GM12878 (cell line): ENCODE measurements around the gene MYH9. TPM values are rescaled to one million over a fixed set of nuclear protein-coding genes. Genes with fewer than 3 reads are reported as not detected.

Experiments
- ATAC-seq: fragments of 200-7000 bp; cut with Tn5 transposase; 3 replicates; pipeline ENCODE4 v1.9.1; 2020; ENCODE audit warnings: mild to moderate bottlenecking, moderate library complexity
- BruUV-seq: library from RNA; stranded (reverse); fragments of 400-500 nt; replicated peaks from 2 replicates; lab custom pipeline; 2021; lab: Mats Ljungman, UMichigan
- CTCF ChIA-PET: fragments of 300-600 bp; sonication (Branson Sonifier 250); formaldehyde crosslinking; extraction: SDS; loops from one replicate; lab custom pipeline; 2021; ENCODE audit warnings: inconsistent platforms; lab: Yijun Ruan, JAX
- POLR2A ChIA-PET: fragments of 350-600 bp; formaldehyde crosslinking; extraction: SDS; loops from one replicate; lab custom pipeline; 2021; ENCODE audit warnings: inconsistent platforms; lab: Charles Lee
- RAD21 ChIA-PET: fragments of 300-600 bp; sonication (Branson Sonifier 250); formaldehyde crosslinking; loops from one replicate; lab custom pipeline; 2023; ENCODE audit warnings: antibody characterized with exemption; ENCODE audit not compliant: unreplicated experiment; lab: Charles Lee
- SMC1A ChIA-PET: fragments of 300-600 bp; sonication (Branson Sonifier 250); formaldehyde crosslinking; loops from one replicate; lab custom pipeline; 2023; ENCODE audit not compliant: unreplicated experiment, uncharacterized antibody; lab: Charles Lee
- DNase-seq: peaks from one replicate; pipeline ENCODE4 v3.0.0-alpha.2; 2011; ENCODE audit warnings: low read depth, low spot score
- FAIRE-seq: peaks from 3 replicates; lab custom pipeline; 2011; peaks lifted over from hg19 to GRCh38; lab: Jason Lieb, UNC
- H2AFZ ChIP-seq: 2 replicates; pipeline ENCODE4 v1.6.0; 2011; ENCODE audit warnings: low read depth, low read length, control low read depth; ENCODE audit not compliant: control insufficient read depth
- H3K27ac ChIP-seq: 2 replicates; pipeline ENCODE4 v1.5.1; 2011; ENCODE audit warnings: control low read depth; ENCODE audit not compliant: control insufficient read depth, insufficient read depth
- H3K27me3 ChIP-seq, 2 experiments: replicated peaks in 1 of 2; 2 replicates each; pipeline versions ENCODE4 v1.6.0 to v1.6.1; 2011; ENCODE audit warnings: low read length in 1 of 2; ENCODE audit not compliant: control insufficient read depth in 2 of 2, insufficient read depth in 2 of 2
- H3K36me3 ChIP-seq, 2 experiments: 2 replicates each; pipeline ENCODE4 v1.5.1; 2011; ENCODE audit warnings: low read length in 1 of 2; ENCODE audit not compliant: control insufficient read depth in 2 of 2, insufficient read depth in 2 of 2
- H3K4me1 ChIP-seq: 2 replicates; pipeline ENCODE4 v1.6.1; 2011; ENCODE audit warnings: mild to moderate bottlenecking, low read length, moderate library complexity, mixed read lengths; ENCODE audit not compliant: control insufficient read depth, insufficient read depth
- H3K4me2 ChIP-seq: 2 replicates; pipeline ENCODE4 v1.6.0; 2011; ENCODE audit warnings: control low read depth; ENCODE audit not compliant: control insufficient read depth, insufficient read depth
- H3K4me3 ChIP-seq: fragments of 200-600 bp; sonication (generic); 2 replicates; pipeline ENCODE4 v1.5.1; 2016
- H3K79me2 ChIP-seq: 2 replicates; pipeline ENCODE4 v1.6.0; 2011; ENCODE audit warnings: low read length; ENCODE audit not compliant: control insufficient read depth, insufficient read depth
- H3K9ac ChIP-seq: 2 replicates; pipeline ENCODE4 v1.8.0; 2011; ENCODE audit warnings: low read length, control low read depth, mixed read lengths; ENCODE audit not compliant: control insufficient read depth, insufficient read depth
- H3K9me3 ChIP-seq: replicated peaks from 3 replicates; pipeline ENCODE4 v1.5.1; 2011; ENCODE audit warnings: mild to moderate bottlenecking, low read length; ENCODE audit not compliant: control insufficient read depth, insufficient read depth
- H4K20me1 ChIP-seq: 2 replicates; pipeline ENCODE4 v1.6.0; 2011; ENCODE audit not compliant: control insufficient read depth, insufficient read depth
- ATF2 ChIP-seq: IDR thresholded peaks from 2 replicates; pipeline ENCODE4 v1.6.1; 2012; ENCODE audit warnings: low read length, inconsistent platforms
- ATF7 ChIP-seq: fragments of 450-650 bp; IDR thresholded peaks from 2 replicates; pipeline ENCODE4 v1.6.1; 2016; ENCODE audit warnings: low read depth, mild to moderate bottlenecking
- BRCA1 ChIP-seq: IDR thresholded peaks from 2 replicates; pipeline ENCODE4 v1.6.1; 2011; ENCODE audit warnings: low read depth, low read length, improper control_type of control experiment
- IKZF1 ChIP-seq: fragments of 450-650 bp; conservative IDR thresholded peaks from 2 replicates; pipeline ENCODE4 v1.6.1; 2017; ENCODE audit warnings: antibody characterized with exemption, mild to moderate bottlenecking
- JUND ChIP-seq: IDR thresholded peaks from 2 replicates; pipeline ENCODE4 v1.6.1; 2012; ENCODE audit warnings: low read depth, mild to moderate bottlenecking, low read length, improper control_type of control experiment, moderate library complexity
- MEF2B ChIP-seq: fragments of 450-650 bp; IDR thresholded peaks from 2 replicates; pipeline ENCODE4 v1.6.1; 2018; ENCODE audit warnings: mild to moderate bottlenecking, moderate library complexity; ENCODE audit not compliant: partially characterized antibody, poor library complexity, severe bottlenecking
- MYB ChIP-seq: fragments of 150-350 bp; IDR thresholded peaks from 2 replicates; pipeline ENCODE4 v1.6.1; 2014; ENCODE audit warnings: mild to moderate bottlenecking, low read depth, low read length, borderline replicate concordance
- NBN ChIP-seq: fragments of 450-650 bp; IDR thresholded peaks from 2 replicates; pipeline ENCODE4 v1.6.1; 2016
- NR2C1 ChIP-seq: fragments of 450-650 bp; IDR thresholded peaks from 2 replicates; pipeline ENCODE4 v1.6.1; 2017; ENCODE audit warnings: antibody characterized with exemption, mild to moderate bottlenecking, moderate library complexity
- SMARCA5 ChIP-seq: fragments of 450-650 bp; IDR thresholded peaks from 2 replicates; pipeline ENCODE4 v1.6.1; 2017; ENCODE audit warnings: mild to moderate bottlenecking
- STAT3 ChIP-seq: IDR thresholded peaks from 2 replicates; pipeline ENCODE4 v1.6.1; 2011; ENCODE audit warnings: low read depth, low read length, improper control_type of control experiment
- TAF1 ChIP-seq: IDR thresholded peaks from 2 replicates; pipeline ENCODE4 v1.6.1; 2011; ENCODE audit warnings: mild to moderate bottlenecking, low read depth, low read length, borderline replicate concordance
- WRNIP1 ChIP-seq: IDR thresholded peaks from 2 replicates; pipeline ENCODE4 v1.6.1; 2011; ENCODE audit warnings: low read depth, low read length, improper control_type of control experiment, borderline replicate concordance
- YBX1 ChIP-seq: fragments of 450-650 bp; IDR thresholded peaks from 2 replicates; pipeline ENCODE4 v1.6.1; 2016; ENCODE audit warnings: antibody characterized with exemption
- ZBED1 ChIP-seq: IDR thresholded peaks from 2 replicates; pipeline ENCODE4 v1.6.1; 2016; ENCODE audit warnings: borderline replicate concordance
- WGBS: methylation state at CpG from one replicate; pipeline ENCODE4 v1.1.6; 2016; ENCODE audit warnings: low lambda C conversion rate; ENCODE audit not compliant: insufficient replicate concordance, insufficient coverage; ENCODE audit errors: missing lambda C conversion rate; 5-methylcytosine and 5-hydroxymethylcytosine counted together
- in situ Hi-C: fragments of 300-500 bp; cut with MboI; formaldehyde crosslinking; loops from 9 replicates; pipeline ENCODE4 v1.14.3; 2018; ENCODE audit warnings: mixed read lengths
- intact Hi-C: fragments of 100-400 bp; cut with micrococcal nuclease; formaldehyde crosslinking; loops from one replicate; pipeline ENCODE4 v1.14.2; 2022; ENCODE audit not compliant: unreplicated experiment
- polyA plus RNA-seq, 11 experiments: library from polyadenylated mRNA; depleted of rRNA in 4 of 11; unstranded in 6 of 11; stranded (reverse) in 5 of 11; fragments of >200 nt; fragmentation: Nextera tagmentation in 4 of 11; fragmentation: Illumina TruSeq in 1 of 11; extraction: Ambion mirVana in 4 of 11; extraction: Trizol in 1 of 11; gene quantifications; 1 replicate in 1 of 11; 2 replicates in 10 of 11; pipeline versions ENCODE4 v1.2.1 to v1.2.3, GENCODE V29; 2011 to 2016; ENCODE audit warnings: inconsistent platforms in 2 of 11, missing spikeins in 2 of 11, low read depth in 1 of 11
- total RNA-seq, 4 experiments: library from RNA; depleted of rRNA in 3 of 4; stranded (reverse); fragments of >200 nt in 3 of 4; fragmentation: Illumina TruSeq in 1 of 4; extraction: Trizol in 1 of 4; gene quantifications; 2 replicates each; pipeline versions ENCODE4 v1.2.1 to v1.2.3, GENCODE V29; 2013 to 2021
- TF ChIP-seq, protein P1 (sequence below): fragments of 450-650 bp; IDR thresholded peaks from 2 replicates; pipeline ENCODE4 v1.6.1; 2016; ENCODE audit warnings: mild to moderate bottlenecking, moderate library complexity, borderline replicate concordance

MYH9 gene
- total and polyA plus RNA-seq, 10 of the 15 experiments (the other 5 are each of a cell fraction or from before 2014, with no cell fraction given) = 5.1 to 525 (median 145) TPM

DNA sequence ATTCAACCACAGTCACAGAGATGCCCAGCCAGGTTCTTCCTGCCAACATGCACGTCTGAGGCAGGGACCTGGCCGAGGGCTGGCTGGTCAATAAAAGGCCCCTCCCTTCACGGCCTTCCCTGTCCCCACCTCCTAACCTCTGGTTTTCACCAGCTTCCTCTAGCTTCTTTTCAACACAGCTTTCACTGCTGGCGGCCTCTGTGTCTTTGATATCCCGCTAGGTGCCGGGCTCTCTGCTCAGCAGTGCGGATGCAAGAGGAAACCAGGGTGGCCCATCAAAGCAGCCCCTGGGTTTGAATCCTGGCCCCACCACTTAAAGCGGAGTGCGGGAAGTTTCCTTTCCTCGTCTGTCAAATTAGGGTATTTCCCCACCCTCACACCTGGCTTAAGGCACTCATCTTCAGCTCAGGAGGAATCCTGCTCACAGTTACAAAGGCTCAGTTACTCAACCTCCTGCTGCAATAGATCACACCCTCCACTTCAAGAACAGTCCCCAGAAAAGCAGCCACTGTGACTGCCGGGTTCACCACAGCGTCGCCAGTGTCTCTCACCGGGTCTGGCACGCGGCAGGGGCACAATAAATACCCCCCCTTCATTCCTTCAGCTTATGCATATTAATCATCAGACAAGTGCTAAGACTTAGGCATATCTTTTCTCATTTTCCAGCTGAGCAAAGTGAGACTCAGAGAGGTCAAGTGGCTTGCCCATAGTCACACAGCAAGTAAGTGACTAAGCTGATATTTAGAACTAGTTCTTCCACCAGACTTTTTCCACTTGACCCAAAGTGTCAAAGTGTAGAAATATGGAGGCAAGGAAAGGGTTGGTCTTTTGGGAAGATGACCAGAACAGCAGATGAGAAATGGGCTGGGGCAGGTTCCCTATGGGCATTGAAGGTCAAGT is 48.0 kb upstream of the MYH9 start:
- peak overlapping the region; percentile 76 for H3K4me2 ChIP-seq
- BruUV-seq = no TSS peak
- peak overlapping the region; percentile 15; the same call in 1 of the 2 replicates for H3K9ac ChIP-seq
- peaks cover 21% of the 10 kb centered on the region for H3K4me1 ChIP-seq
- ChIA-PET CTCF (interaction anchor here (0.5 to 2.0 kb wide), 7 partner anchors 11 to 155 kb away, joined by 3 to 5 read pairs (median 3); no protein-coding TSS in a partner anchor), RAD21 (interaction anchor here (1.2 to 1.8 kb wide), 3 partner anchors 16 to 48 kb away, joined by 7 to 10 read pairs (median 8); partner anchors contain the start of gene MYH9), SMC1A (interaction anchor here (0.9 to 2.5 kb wide), 6 partner anchors 12 to 134 kb away, joined by 3 to 9 read pairs (median 3); partner anchors contain the start of gene MYH9), POLR2A (interaction anchor here (0.6 to 1.3 kb wide), 4 partner anchors 12 to 49 kb away, joined by 3 to 7 read pairs (median 3); no protein-coding TSS in a partner anchor)
- no peaks in the 10 kb centered on the region for H3K36me3 ChIP-seq
- H3K27me3 ChIP-seq = no peaks in the 10 kb centered on the region
- ATAC-seq (peak; percentile 84), FAIRE-seq (peak; percentile 86), DNase-seq (peak; percentile 52)
- 4% methylated on average over 16 of the region's 16 CpGs for WGBS
- no peaks in the 10 kb centered on the region for H3K79me2 ChIP-seq
- no peaks in the 10 kb centered on the region for H3K9me3 ChIP-seq
- in situ Hi-C loops = no loop called here
- H4K20me1 ChIP-seq = no peaks in the 10 kb centered on the region
- no peak overlapping the region for H3K4me3 ChIP-seq
- H2AFZ ChIP-seq = peak overlapping the region; percentile 29
- no peak overlapping the region for H3K27ac ChIP-seq
- intact Hi-C loops = no loop called here
- no peak for TF ChIP-seq MYB
- no peak for TF ChIP-seq YBX1
- no peak for TF ChIP-seq ATF7
- no peak for TF ChIP-seq STAT3
- no peak for TF ChIP-seq BRCA1
- no peak for TF ChIP-seq JUND
- no peak for TF ChIP-seq TAF1
- no peak for TF ChIP-seq WRNIP1
- peak; percentile 70 for TF ChIP-seq IKZF1
- TF ChIP-seq NBN = 0 out of 2 replicates have a peak, but pooled peaks have one; percentile 40
- TF ChIP-seq, protein P1, sequence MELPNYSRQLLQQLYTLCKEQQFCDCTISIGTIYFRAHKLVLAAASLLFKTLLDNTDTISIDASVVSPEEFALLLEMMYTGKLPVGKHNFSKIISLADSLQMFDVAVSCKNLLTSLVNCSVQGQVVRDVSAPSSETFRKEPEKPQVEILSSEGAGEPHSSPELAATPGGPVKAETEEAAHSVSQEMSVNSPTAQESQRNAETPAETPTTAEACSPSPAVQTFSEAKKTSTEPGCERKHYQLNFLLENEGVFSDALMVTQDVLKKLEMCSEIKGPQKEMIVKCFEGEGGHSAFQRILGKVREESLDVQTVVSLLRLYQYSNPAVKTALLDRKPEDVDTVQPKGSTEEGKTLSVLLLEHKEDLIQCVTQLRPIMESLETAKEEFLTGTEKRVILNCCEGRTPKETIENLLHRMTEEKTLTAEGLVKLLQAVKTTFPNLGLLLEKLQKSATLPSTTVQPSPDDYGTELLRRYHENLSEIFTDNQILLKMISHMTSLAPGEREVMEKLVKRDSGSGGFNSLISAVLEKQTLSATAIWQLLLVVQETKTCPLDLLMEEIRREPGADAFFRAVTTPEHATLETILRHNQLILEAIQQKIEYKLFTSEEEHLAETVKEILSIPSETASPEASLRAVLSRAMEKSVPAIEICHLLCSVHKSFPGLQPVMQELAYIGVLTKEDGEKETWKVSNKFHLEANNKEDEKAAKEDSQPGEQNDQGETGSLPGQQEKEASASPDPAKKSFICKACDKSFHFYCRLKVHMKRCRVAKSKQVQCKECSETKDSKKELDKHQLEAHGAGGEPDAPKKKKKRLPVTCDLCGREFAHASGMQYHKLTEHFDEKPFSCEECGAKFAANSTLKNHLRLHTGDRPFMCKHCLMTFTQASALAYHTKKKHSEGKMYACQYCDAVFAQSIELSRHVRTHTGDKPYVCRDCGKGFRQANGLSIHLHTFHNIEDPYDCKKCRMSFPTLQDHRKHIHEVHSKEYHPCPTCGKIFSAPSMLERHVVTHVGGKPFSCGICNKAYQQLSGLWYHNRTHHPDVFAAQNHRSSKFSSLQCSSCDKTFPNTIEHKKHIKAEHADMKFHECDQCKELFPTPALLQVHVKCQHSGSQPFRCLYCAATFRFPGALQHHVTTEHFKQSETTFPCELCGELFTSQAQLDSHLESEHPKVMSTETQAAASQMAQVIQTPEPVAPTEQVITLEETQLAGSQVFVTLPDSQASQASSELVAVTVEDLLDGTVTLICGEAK = no peak
- no peak for TF ChIP-seq NR2C1
- peak; percentile 95 for TF ChIP-seq SMARCA5
- TF ChIP-seq ATF2 = no peak
- TF ChIP-seq MEF2B = no peak
- TF ChIP-seq ZBED1 = no peak
